ENCODE results near the gene ZNF266. TPM values are rescaled to one million over a fixed set of nuclear protein-coding genes. Genes with fewer than 3 reads are reported as not detected.
A peak's percentile ranks its signal among the peaks of the same experiment; 100 is the strongest.

The ZNF266 gene
- 10.7 TPM for polyA plus RNA-seq (2013, experiment 1 of 2; ENCODE audit: insufficient read length)
- polyA plus RNA-seq (2013, experiment 2 of 2; ENCODE audit: insufficient read length) = 12.3 TPM

DNA sequence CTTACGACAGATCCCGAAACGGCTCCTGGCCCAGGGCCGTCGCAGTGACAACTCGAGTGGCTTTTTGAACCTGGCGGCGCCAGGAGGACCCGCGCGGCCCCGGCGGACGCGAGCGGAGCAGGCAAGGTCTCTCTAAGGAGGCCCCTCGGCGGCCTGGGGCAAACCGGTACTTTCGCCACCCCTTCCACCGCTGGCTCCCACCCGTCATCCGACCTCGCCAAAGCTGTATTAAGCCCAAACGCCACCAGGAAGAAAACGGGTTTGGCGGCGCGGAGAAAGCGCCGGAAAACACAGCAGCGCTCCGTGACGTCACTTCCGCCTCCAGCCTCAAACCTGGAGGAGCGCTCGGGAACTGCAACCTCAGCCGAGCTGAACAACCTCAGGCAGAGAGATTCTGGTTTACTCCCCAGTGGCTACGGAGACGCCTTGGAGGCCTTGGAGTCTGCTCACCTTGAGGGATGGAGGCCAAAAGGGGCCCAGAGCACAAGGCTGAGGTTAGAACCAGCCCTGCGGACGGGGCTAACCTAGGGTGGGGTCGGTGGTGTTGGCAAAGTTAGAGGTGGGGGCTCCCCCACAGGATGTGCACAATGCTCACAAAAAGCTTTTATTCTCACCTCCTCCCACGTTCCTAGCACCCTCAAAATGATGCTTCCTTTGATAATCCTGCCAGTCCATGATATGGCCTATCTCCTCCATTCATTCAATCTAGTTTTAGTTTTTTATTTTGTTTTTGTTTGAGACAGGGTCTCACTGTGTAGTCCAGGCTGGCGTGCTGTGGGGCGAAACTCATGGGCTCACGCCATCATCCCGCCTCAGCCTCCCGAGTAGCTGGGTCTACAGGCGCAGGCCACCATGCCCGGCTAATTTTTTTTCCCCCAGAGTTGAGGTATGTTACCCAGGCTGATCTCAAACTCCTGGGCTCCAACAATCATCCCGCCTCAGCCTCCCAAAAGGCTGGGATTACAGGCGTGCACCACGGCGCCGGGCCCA, at the start of gene ZNF266:
Gene ZNF266 (minus strand): TSS at position 295 of the 990 bp plus-strand sequence. CDS start 15,484 bp downstream, outside the sequence.
- DNase-seq = peak; percentile 93

- no peak for DNase-seq
These were observed 49.8 kb upstream of the ZNF266 start for GRCh38 chr19:9485140-9485539.

DNA sequence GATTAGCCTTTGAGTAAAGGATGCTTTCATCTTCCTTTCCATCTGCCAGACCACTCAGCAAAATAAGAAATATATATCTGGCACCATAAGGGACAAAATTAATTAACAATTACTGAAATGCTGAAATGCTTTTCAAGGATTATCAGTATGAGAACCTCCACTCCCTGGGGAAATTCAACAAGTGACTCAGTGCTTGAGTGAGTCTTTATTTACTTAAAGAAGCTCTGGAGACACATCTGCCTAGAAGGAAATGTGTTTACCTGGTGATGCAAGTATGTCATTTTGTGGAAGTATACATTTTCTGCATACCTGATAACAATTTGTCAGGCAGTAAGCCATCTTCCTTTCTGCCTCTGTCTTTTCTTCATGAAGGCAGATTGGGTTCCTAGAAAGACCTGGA, 39.6 kb upstream of the ZNF266 start:
- DNase-seq = no peak

DNA sequence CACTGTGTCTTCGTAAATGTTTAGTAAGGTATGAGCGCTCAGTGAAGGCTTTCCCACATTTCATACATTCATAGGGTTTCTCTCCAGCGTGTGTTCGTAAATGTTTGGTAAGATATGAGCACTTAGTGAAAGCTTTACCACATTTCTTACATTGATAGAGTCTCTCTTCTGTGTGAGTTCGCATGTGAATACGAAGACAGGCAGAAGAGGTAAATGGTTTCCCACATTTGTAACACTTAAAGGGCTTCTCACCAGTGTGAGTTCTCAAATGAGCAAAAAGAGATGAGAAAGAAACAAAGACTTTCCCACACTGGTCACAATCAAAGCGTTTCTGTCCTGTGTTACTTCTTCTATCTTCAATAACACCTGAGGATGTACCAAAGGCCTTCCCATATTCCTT, 31.8 kb upstream of the ZNF266 start:
- DNase-seq = no peak

DNA sequence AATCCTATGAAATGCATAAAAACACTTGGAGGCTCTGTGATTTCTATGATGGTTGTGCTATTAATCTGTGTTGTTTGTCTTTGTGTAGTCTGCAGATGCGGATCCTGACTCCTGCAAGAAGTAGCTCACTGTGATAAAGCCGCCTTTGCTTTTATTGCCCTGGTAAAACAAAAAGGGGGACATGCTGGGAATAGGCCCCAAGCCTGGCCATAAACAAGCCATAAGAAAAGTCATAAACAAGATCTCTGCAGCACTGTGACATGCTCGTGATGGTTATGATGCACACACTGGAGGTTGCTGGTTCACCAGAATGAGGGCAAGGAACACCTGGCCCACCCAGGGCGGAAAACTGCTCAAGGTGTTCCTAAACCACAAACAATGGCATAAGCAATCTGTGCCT, 26.6 kb upstream of the ZNF266 start:
- DNase-seq = no peak

DNA sequence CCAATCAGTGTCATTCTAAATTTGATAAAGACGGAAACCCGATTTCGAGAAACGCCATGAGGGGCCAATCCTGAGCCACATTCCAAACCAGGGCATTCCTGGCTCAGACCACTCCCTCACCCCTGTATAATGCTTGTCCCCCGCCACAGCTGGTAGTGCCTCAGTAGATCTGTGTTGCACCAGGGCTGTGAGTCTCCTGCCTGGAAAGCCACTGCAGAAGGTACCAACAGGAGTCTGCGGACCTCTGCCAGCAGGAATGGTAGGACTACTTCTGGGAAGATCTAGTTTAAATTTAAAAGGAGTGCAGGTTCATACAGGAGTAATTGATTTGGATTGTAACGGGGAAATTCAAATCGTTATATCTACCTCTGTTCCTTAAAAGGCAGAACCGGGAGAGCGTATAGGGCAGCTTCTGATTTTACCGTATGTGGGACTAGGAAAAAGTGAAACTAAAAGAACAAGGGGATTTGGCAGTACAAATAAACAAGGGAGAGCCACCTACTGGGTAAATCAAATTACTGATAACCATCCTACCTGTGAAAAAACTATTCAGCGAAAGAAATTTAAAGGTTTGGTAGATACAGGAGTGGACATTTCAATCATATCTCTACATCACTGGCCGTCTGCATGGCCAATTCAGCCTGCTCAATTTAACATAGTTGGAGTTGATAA, 20.8 kb upstream of the ZNF266 start:
- no peak for DNase-seq

- no peak for DNase-seq
These were observed 18.6 kb upstream of the ZNF266 start for GRCh38 chr19:9453953-9454352.

GRCh38 chr19:9445037-9445436, 9.7 kb upstream of the ZNF266 start:
- DNase-seq = no peak

GRCh38 chr19:9436358-9436757, 985 bp upstream of the ZNF266 start:
- no peak for DNase-seq

DNA sequence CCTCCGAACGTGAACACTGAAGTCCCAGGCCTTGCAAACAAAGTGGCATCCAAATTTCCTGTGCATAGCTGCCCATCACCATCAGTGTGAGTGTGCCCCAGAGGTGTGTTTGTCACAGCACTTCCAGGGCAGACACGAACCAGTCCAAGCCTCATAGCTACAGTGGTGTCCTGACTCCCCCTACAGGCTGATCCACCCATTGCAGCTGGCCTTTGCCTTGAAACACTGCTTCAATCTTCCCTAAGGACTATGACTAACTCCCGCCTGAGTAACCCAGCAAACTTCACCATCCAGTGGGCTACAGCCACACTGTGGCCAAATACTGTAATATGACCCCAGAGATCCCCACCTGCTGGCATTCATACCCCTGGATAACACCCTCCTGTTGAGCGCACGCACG, 3.9 kb downstream of the ZNF266 start:
- peak; percentile 29 for DNase-seq

DNA sequence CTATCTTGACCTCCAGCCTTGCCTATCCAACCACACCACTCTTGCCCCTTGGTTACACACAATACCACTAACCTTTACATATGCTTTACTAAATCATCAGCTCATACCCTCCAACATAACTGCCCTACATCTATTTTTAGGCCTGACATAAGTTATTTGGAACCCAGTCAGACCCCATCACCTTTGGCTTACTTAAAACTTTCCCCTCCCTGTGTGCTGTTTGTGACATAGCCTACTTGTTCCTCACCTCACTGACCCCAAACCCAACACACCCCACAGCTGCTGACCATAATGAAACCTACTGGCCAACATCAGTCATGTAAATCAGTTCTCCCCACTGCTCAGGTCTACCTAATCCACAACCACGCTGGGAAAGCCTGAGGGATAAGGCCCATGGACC, 4.9 kb downstream of the ZNF266 start:
- DNase-seq = no peak

GRCh38 chr19:9427941-9428340, 7.4 kb downstream of the ZNF266 start:
- no peak for DNase-seq

- no peak for DNase-seq
These were observed 22.0 kb downstream of the ZNF266 start for GRCh38 chr19:9413240-9413954.

DNA sequence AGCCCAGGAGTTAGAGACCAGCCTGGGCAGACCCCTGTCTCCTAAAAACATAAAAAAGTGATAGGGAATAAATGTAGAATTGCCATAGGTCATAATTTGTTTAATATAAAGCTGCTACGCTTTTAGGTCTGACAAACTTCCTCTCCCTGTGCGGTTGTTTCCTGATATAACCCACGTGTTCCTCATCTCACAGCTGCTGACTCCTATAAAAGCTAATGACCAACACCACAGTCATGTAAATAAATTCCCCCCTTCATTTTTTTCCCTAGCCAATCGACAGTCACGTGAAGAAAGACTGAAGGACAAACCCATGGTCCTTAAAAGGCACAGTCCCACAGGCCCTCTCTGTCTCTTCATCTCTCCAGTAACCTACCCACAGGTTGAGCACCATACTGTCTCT, 27.5 kb downstream of the ZNF266 start:
- no peak for DNase-seq

DNA sequence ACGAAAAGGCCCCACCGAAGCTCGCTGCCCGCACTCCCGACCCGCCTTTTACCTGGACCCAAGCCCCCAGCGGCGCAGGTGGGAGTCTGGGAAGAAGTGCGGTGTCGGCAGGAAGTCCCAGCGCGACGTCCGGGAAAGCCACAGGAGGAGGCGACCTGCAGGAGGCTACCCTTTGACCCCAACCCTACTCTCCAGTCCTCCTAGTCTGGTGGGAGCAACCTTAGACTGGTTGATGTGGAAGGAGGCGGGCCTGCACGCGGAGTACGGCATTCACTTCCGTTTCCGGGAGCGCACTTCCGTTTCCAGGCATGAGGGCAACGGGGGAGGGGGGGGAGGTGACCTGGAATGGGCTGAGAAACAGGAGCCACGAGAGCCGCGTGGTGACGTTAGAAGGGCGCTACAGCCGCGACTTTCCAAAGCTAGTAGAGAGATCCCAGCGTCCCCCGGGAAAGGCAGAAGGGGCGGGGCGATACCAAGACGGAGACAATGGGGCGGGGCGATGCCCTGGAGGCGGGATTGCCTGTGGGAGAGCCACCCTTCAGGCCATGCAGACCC, 28.5 kb downstream of the ZNF266 start:
- peak; percentile 86 for DNase-seq

- no peak for DNase-seq
These were observed 54.0 kb downstream of the ZNF266 start for GRCh38 chr19:9381361-9381785.

GRCh38 chr19:9370738-9371619, 64.4 kb downstream of the ZNF266 start:
- DNase-seq = no peak

GRCh38 chr19:9362905-9363304, 72.5 kb downstream of the ZNF266 start, which contains the start of gene ZNF177:
Gene ZNF177 (plus strand): TSS chr19:9363013. CDS start chr19:9378312, 15,299 bp downstream.
- DNase-seq = peak; percentile 14
